ENCODE data around the gene NEBL.

NEBL gene

GRCh38 chr10:20817646-20818045, 79.5 kb downstream of the NEBL start:
- no peak for TF ChIP-seq CTCF (IDR thresholded peaks at IDR 0.05; ENCODE audit: low read depth, low read length)
- no peak for DNase-seq (ENCODE audit: extremely low read depth, low read depth)

DNA sequence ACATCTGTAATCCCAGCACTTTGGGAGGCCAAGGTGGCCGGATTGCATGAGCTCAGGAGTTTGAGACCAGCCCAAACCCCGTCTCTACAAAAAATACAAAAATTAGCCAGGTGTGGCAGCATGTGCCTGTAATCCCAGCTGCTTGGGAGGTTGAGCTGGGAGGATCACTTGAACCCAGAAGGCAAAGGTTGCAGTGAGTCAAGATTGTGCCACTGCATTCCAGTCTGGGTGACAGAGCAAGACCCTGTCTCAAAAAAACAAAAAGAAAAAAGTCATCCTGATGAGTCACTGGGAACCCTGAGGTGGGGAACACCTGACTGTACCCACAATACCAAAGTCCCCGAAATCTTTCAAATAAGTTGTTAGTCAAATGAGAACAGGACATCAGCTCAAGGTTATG, 80.0 kb downstream of the NEBL start:
- no peak for TF ChIP-seq CTCF (IDR thresholded peaks at IDR 0.05; ENCODE audit: low read depth, low read length)

DNA sequence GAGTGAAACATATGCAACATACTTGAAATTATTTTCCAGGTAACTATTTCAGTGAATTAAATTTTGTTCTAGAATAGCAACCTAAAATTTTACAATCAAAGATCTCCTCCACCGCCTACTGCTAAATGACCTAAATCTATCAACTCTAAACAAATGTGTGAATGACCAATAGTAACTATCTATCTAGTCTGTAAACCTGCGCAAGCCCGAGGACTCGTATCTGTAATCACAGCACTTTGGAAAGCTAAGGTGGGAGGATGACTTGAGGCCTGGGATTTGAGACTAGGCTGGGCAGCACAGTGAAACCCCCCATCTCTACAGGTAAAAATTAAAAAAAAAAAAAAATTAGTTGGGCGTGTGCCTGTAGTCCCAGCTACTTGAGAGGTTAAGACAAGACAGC, 83.0 kb downstream of the NEBL start:
- no peak for DNase-seq (ENCODE audit: extremely low read depth, low read depth)
- no peak for TF ChIP-seq CTCF (IDR thresholded peaks at IDR 0.05; ENCODE audit: low read depth, low read length)

More for the DNA sequence above, 80.0 kb downstream of the NEBL start:
- DNase-seq (ENCODE audit: extremely low read depth, low read depth) = no peak

GRCh38 chr10:20811131-20811530, 86.0 kb downstream of the NEBL start:
- TF ChIP-seq CTCF (IDR thresholded peaks at IDR 0.05; ENCODE audit: low read depth, low read length) = no peak
- DNase-seq (ENCODE audit: extremely low read depth, low read depth) = no peak

GRCh38 chr10:20809631-20810030, 87.5 kb downstream of the NEBL start:
- no peak for TF ChIP-seq CTCF (IDR thresholded peaks at IDR 0.05; ENCODE audit: low read depth, low read length)
- DNase-seq (ENCODE audit: extremely low read depth, low read depth) = no peak

- TF ChIP-seq CTCF (IDR thresholded peaks at IDR 0.05; ENCODE audit: low read depth, low read length) = no peak
- no peak for DNase-seq (ENCODE audit: extremely low read depth, low read depth)
Measured at GRCh38 chr10:20806487-20806886, 90.6 kb downstream of the NEBL start.

GRCh38 chr10:20797290-20797689, 99.8 kb downstream of the NEBL start:
- no peak for DNase-seq (ENCODE audit: extremely low read depth, low read depth)
- TF ChIP-seq CTCF (IDR thresholded peaks at IDR 0.05; ENCODE audit: low read depth, low read length) = no peak

All from AG09319 (cell line).